Psoas muscle (tissue), 8 donors: ENCODE measurements around the gene SEC63. TPM values are rescaled to one million over a fixed set of nuclear protein-coding genes. Genes with fewer than 3 reads are reported as not detected.
A peak's percentile ranks its signal among the peaks of the same experiment; 100 is the strongest.

Experiments used
- ATAC-seq, 4 donors: fragments of 200-7000 bp; cut with Tn5 transposase; one replicate each; pipeline ENCODE4 v1.9.1; 2020; ENCODE audit warnings: moderate library complexity in 3 of 4, mild to moderate bottlenecking in 2 of 4
- DNase-seq, 2 donors: peaks; one replicate each; pipeline ENCODE4 v3.0.0-alpha.2; 2020
- H3K27ac ChIP-seq: fragments of 200-600 bp; one replicate; pipeline ENCODE4 v1.8.0; 2022
- H3K27me3 ChIP-seq, 3 donors: fragments of 200-600 bp in 1 of 3; one replicate each; pipeline versions ENCODE4 v1.6.1 to v1.8.0; 2013 to 2022; ENCODE audit warnings: low read length in 2 of 3, mild to moderate bottlenecking in 2 of 3, moderate library complexity in 1 of 3; ENCODE audit not compliant: insufficient read depth in 3 of 3
- H3K36me3 ChIP-seq, 2 donors: fragments of 200-600 bp in 1 of 2; one replicate each; pipeline versions ENCODE4 v1.6.1 to v1.8.0; 2013 to 2022; ENCODE audit warnings: low read depth in 1 of 2, mild to moderate bottlenecking in 1 of 2, moderate library complexity in 1 of 2; ENCODE audit not compliant: insufficient read depth in 1 of 2
- H3K4me1 ChIP-seq: fragments of 200-600 bp; one replicate; pipeline ENCODE4 v1.8.0; 2022
- H3K4me3 ChIP-seq: fragments of 200-600 bp; one replicate; pipeline ENCODE4 v1.8.0; 2022; ENCODE audit warnings: mild to moderate bottlenecking
- H3K9me3 ChIP-seq: fragments of 200-600 bp; one replicate; pipeline ENCODE4 v1.8.0; 2022
- CTCF ChIP-seq: fragments of 200-600 bp; IDR thresholded peaks from one replicate; pipeline ENCODE4 v1.8.0; 2022; ENCODE audit warnings: antibody characterized with exemption
- WGBS, 3 donors: extraction: QIAGEN DNeasy Blood & Tissue Kit; methylation state at CpG; one replicate each; pipeline versions ENCODE4 v1.1.6 to v1.1.7; 2013; 5-methylcytosine and 5-hydroxymethylcytosine counted together
- intact Hi-C, 2 donors: fragments of 100-400 bp; cut with DNase I; formaldehyde crosslinking; loops; one replicate each; pipeline versions ENCODE4 v1.11.0 to v1.14.2; 2022
- polyA plus RNA-seq, 3 donors: library from polyadenylated mRNA; stranded (reverse); fragments of 200-250 nt; gene quantifications; one replicate each; pipeline ENCODE4 v1.2.3, GENCODE V29; 2013
- total RNA-seq, 4 donors: library from RNA; stranded (reverse); fragmentation: NEBNext Ultra II Directional in 2 of 4; extraction: Animal tissue kit (Norgen Biotek cat#: 25700) in 2 of 4; gene quantifications; one replicate each; pipeline versions ENCODE4 v1.2.1 to v1.2.4, GENCODE V29; 2021 to 2023
- donor health status: healthy with polysubstance abuse.
- donor health status: DM: no; HTN: no; CAD: no; lungs with moderate emphysema.
- donor health status: Bipolar disorder and iron deficiency.
- donor health status: healthy.
- donor health status: DM: yes; HTN: yes; CAD: no.
- donor health status: DM: no; HTN: no; CAD: no.
- donor health status: DM: no; HTN: no; CAD: no.
- donor health status: DM: yes; HTN: yes; CAD: no.

SEC63 gene
- total and polyA plus RNA-seq, 7 donors: 15.1 to 53.8 (median 23.2) TPM

- no peak for TF ChIP-seq CTCF
- Histone ChIP-seq H3K9me3 (no peaks in the 10 kb centered on the region), H3K36me3 (no peaks in the 10 kb centered on the region), H3K27me3 (peaks cover 0 to 2% (median 0%) of the 10 kb centered on the region in 3 donors), H3K4me3 (no peak overlapping the region), H3K4me1 (no peaks in the 10 kb centered on the region), H3K27ac (no peak overlapping the region)
- intact Hi-C loops: loop anchor here (2.0 to 10.0 kb wide), 4 partner anchors 115 to 175 kb away; no protein-coding TSS in a partner anchor
- ATAC-seq: no peak
- no peak for DNase-seq
- WGBS, 3 donors: 76 to 86% (median 77%) methylated on average over 6 of the region's 6 CpGs
These were observed 108.7 kb downstream of the SEC63 start for GRCh38 chr6:107849325-107849724.

GRCh38 chr6:107847844-107848802, 109.9 kb downstream of the SEC63 start:
- ATAC-seq (peak; percentile 97 to 99 (median 98)), DNase-seq (peak; percentile 87 to 92)
- H3K9me3 ChIP-seq: no peaks in the 10 kb centered on the region
- no peak overlapping the region for H3K27ac ChIP-seq
- WGBS, 3 donors: 11 to 12% (median 11%) methylated on average over 52 of the region's 52 CpGs
- no peaks in the 10 kb centered on the region for H3K4me1 ChIP-seq
- peaks cover 0 to 2% (median 0%) of the 10 kb centered on the region in 3 donors for H3K27me3 ChIP-seq
- intact Hi-C loops: loop anchor here (1.0 to 10.0 kb wide), 5 partner anchors 113 to 173 kb away; no protein-coding TSS in a partner anchor
- TF ChIP-seq CTCF: peak; percentile 95
- no peaks in the 10 kb centered on the region for H3K36me3 ChIP-seq
- H3K4me3 ChIP-seq: peak overlapping the region; percentile 62

GRCh38 chr6:107846262-107846795, 111.7 kb downstream of the SEC63 start:
- Histone ChIP-seq H3K27ac (no peak overlapping the region), H3K27me3 (peaks cover 0 to 2% (median 0%) of the 10 kb centered on the region in 3 donors), H3K36me3 (no peaks in the 10 kb centered on the region), H3K9me3 (no peaks in the 10 kb centered on the region), H3K4me1 (no peaks in the 10 kb centered on the region), H3K4me3 (no peak overlapping the region)
- ATAC-seq (no peak), DNase-seq (no peak)
- intact Hi-C loops: loop anchor here (5.0 to 10.0 kb wide), 3 partner anchors 112 to 142 kb away; no protein-coding TSS in a partner anchor
- 43 to 71% (median 46%) methylated on average over 4 of the region's 4 CpGs for WGBS, 3 donors
- no peak for TF ChIP-seq CTCF

- no peaks in the 10 kb centered on the region for H3K36me3 ChIP-seq
- no peaks in the 10 kb centered on the region for H3K4me1 ChIP-seq
- no peak overlapping the region for H3K27ac ChIP-seq
- DNase-seq (no peak), ATAC-seq (no peak)
- peaks cover 0 to 2% (median 0%) of the 10 kb centered on the region in 3 donors for H3K27me3 ChIP-seq
- 86 to 91% (median 88%) methylated on average over 7 of the region's 7 CpGs for WGBS, 3 donors
- intact Hi-C loops: loop anchor here (5.0 to 10.0 kb wide), 3 partner anchors 111 to 141 kb away; no protein-coding TSS in a partner anchor
- TF ChIP-seq CTCF: no peak
- no peak overlapping the region for H3K4me3 ChIP-seq
- H3K9me3 ChIP-seq: no peaks in the 10 kb centered on the region
These were observed 112.2 kb downstream of the SEC63 start for GRCh38 chr6:107845777-107846176.
